NCI-H2171 treated with DMSO at 0.1 percent for 48 hours (cell line): ENCODE results near the gene ZAP70.

ENCODE experiments used
- DNase-seq: peaks from one replicate; lab custom pipeline; 2025; lab: John Stamatoyannopoulos, UW

ZAP70 gene

GRCh38 chr2:97788986-97789644 lies 75.7 kb downstream of the ZAP70 start:
- peak; percentile 14 for DNase-seq
